NT2/D1 (cell line): ENCODE measurements around the gene INPP4B.

Source experiments
- SUZ12 ChIP-seq: IDR thresholded peaks from 2 replicates; pipeline ENCODE4 v1.6.1; 2011; ENCODE audit not compliant: insufficient read length, insufficient read depth; ENCODE audit errors: extremely low read depth
- ZNF274 ChIP-seq: IDR thresholded peaks from 2 replicates; pipeline ENCODE4 v1.6.1; 2011; ENCODE audit warnings: mild to moderate bottlenecking, low read depth, low read length

DNA sequence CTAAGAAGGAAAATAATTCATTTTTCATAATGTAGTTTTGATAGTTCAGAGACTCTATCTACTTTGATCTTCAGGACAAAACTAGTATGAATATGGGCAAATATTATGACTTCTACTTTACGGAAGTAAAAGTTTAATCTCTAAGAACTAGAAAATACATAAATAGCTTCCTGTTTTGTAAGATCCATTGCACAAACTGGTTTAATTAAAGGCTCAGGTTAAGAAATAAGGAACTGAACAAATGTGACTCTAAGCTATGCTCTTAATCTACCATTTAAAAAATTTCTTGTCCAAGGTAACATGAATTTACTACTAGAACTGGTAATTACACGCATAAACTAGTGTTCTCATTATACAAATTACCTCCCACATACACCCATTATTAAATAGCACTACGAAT, 360.6 kb downstream of the INPP4B start:
- TF ChIP-seq ZNF274 (no peak), SUZ12 (no peak)
